ENCODE measurements around the gene LAIR1. TPM values are rescaled to one million over a fixed set of nuclear protein-coding genes. Genes with fewer than 3 reads are reported as not detected.

Gene LAIR1
- total RNA-seq (2021) (not detected in 2 replicates), Bru-seq, nascent RNA (not detected), BruChase-seq, experiment 1, labeled RNA remaining after a 2-hour chase (not detected), BruChase-seq, experiment 2, labeled RNA remaining after a 6-hour chase (not detected)
- long read RNA-seq: 0 reads

GRCh38 chr19:54364775-54365257, at the start of gene LAIR1:
LAIR1 (minus strand) TSS chr19:54364931; CDS start chr19:54364804, 127 bp downstream.
- ChIA-PET POLR2A (ENCODE audit: unreplicated experiment) (no interaction called here), CTCF (interaction anchor here (0.6 kb wide), 1 partner anchor 978 kb away, joined by 4 read pairs; no protein-coding TSS in a partner anchor)
- no TSS peak for BruUV-seq (replicated peaks)
- H3K9me2 ChIP-seq (ENCODE audit: insufficient read depth): no peaks in the 10 kb centered on the region
- intact Hi-C loops (cut with micrococcal nuclease; ENCODE audit: unreplicated experiment): no loop called here
- peaks cover 74% of the 10 kb centered on the region for H3K27me3 ChIP-seq (ENCODE audit: insufficient read depth, low read depth)
- no peak for DNase-seq
- H2AFZ ChIP-seq: no peak within 1 kb of the TSS
- H3F3A ChIP-seq (ENCODE audit: insufficient read depth, low read depth): no peaks in the 10 kb centered on the region
- no peaks in the 10 kb centered on the region for H3K79me2 ChIP-seq (ENCODE audit: low read depth)
- H3K4me1 ChIP-seq (replicated peaks; ENCODE audit: insufficient read depth): no peaks in the 10 kb centered on the region
- no peak within 1 kb of the TSS for H3K4me2 ChIP-seq
- no peaks in the 10 kb centered on the region for H3K36me3 ChIP-seq (ENCODE audit: low read depth)
- H3K27ac ChIP-seq: no peak within 1 kb of the TSS
- H3K9me3 ChIP-seq (ENCODE audit: insufficient read depth, low read depth): no peaks in the 10 kb centered on the region
- TF ChIP-seq EZH2 (IDR thresholded peaks at IDR 0.05; ENCODE audit: low read depth) (no peak), CTCF (conservative IDR thresholded peaks at IDR 0.05) (no peak)
- no peak within 1 kb of the TSS for H3K4me3 ChIP-seq
- H4K20me1 ChIP-seq (ENCODE audit: insufficient read depth): no peaks in the 10 kb centered on the region

GRCh38 chr19:54414156-54414555, 49.4 kb upstream of the LAIR1 start:
- ChIA-PET CTCF (no interaction called here), POLR2A (ENCODE audit: unreplicated experiment) (no interaction called here)
- Histone ChIP-seq H3K4me3 (no peak overlapping the region), H3K27me3 (ENCODE audit: insufficient read depth, low read depth) (peaks cover 59% of the 10 kb centered on the region), H2AFZ (no peak overlapping the region), H3K27ac (no peak overlapping the region), H3K9me2 (ENCODE audit: insufficient read depth) (no peaks in the 10 kb centered on the region), H3K36me3 (ENCODE audit: low read depth) (no peaks in the 10 kb centered on the region), H3F3A (ENCODE audit: insufficient read depth, low read depth) (peaks cover 8% of the 10 kb centered on the region; the same call in 1 of the 2 replicates), H3K4me2 (no peak overlapping the region), H3K79me2 (ENCODE audit: low read depth) (no peaks in the 10 kb centered on the region), H3K4me1 (replicated peaks; ENCODE audit: insufficient read depth) (no peaks in the 10 kb centered on the region), H4K20me1 (ENCODE audit: insufficient read depth) (no peaks in the 10 kb centered on the region), H3K9me3 (ENCODE audit: insufficient read depth, low read depth) (no peaks in the 10 kb centered on the region)
- no TSS peak for BruUV-seq (replicated peaks)
- intact Hi-C loops (cut with micrococcal nuclease; ENCODE audit: unreplicated experiment): no loop called here
- DNase-seq: no peak
- TF ChIP-seq CTCF (conservative IDR thresholded peaks at IDR 0.05) (no peak), EZH2 (IDR thresholded peaks at IDR 0.05; ENCODE audit: low read depth) (no peak)

GRCh38 chr19:54412877-54413276, 48.1 kb upstream of the LAIR1 start:
- Histone ChIP-seq H3K9me2 (ENCODE audit: insufficient read depth) (no peaks in the 10 kb centered on the region), H3K27me3 (ENCODE audit: insufficient read depth, low read depth) (peaks cover 53% of the 10 kb centered on the region), H3K4me1 (replicated peaks; ENCODE audit: insufficient read depth) (no peaks in the 10 kb centered on the region), H3K27ac (no peak overlapping the region), H3K9me3 (ENCODE audit: insufficient read depth, low read depth) (no peaks in the 10 kb centered on the region), H3K4me3 (no peak overlapping the region), H3K79me2 (ENCODE audit: low read depth) (no peaks in the 10 kb centered on the region), H4K20me1 (ENCODE audit: insufficient read depth) (no peaks in the 10 kb centered on the region), H3K4me2 (no peak overlapping the region), H3K36me3 (ENCODE audit: low read depth) (no peaks in the 10 kb centered on the region), H2AFZ (no peak overlapping the region), H3F3A (ENCODE audit: insufficient read depth, low read depth) (peaks cover 12% of the 10 kb centered on the region; the same call in 1 of the 2 replicates)
- no peak for TF ChIP-seq EZH2 (IDR thresholded peaks at IDR 0.05; ENCODE audit: low read depth)
- no peak for TF ChIP-seq CTCF (conservative IDR thresholded peaks at IDR 0.05)
- no peak for DNase-seq
- POLR2A ChIA-PET (ENCODE audit: unreplicated experiment): no interaction called here
- intact Hi-C loops (cut with micrococcal nuclease; ENCODE audit: unreplicated experiment): no loop called here
- CTCF ChIA-PET: no interaction called here
- BruUV-seq (replicated peaks): no TSS peak

All from PC-9 (cell line).